ENCODE data around the gene NLRP10. TPM values are rescaled to one million over a fixed set of nuclear protein-coding genes. Genes with fewer than 3 reads are reported as not detected.

Gene NLRP10
- total and polyA plus RNA-seq, 12 donors = not detected

DNA sequence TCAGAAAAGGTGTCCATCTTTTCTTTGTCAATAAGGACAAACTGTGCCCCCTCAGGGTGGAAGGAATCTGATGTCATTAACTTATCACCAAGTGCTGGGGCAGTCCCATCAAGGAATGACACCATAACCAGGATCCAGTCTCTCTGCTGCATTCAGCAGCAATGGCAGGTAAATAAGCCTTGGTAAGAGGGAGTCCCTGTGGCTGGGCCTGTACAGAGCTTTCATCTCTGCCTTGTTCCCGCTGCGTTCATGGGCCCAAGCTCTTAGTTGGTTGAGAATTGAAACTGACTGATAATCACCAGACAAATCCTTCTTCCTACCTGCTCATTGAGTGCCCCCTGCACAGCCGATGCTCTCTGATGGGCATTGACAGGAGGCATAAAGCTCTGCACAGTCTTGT is 44.6 kb upstream of the NLRP10 start:
- H3K4me3 ChIP-seq = no peak overlapping the region
- 77 to 96% (median 95%) methylated on average over 3 of the region's 3 CpGs for WGBS, 4 donors
- intact Hi-C loops (cut with DNase I) = loop anchor here (5.0 kb wide), 1 partner anchor 82 kb away; no protein-coding TSS in a partner anchor
- H3K9me3 ChIP-seq (replicated peaks in 1 of 3) = no peaks in the 10 kb centered on the region
- TF ChIP-seq, protein P1, sequence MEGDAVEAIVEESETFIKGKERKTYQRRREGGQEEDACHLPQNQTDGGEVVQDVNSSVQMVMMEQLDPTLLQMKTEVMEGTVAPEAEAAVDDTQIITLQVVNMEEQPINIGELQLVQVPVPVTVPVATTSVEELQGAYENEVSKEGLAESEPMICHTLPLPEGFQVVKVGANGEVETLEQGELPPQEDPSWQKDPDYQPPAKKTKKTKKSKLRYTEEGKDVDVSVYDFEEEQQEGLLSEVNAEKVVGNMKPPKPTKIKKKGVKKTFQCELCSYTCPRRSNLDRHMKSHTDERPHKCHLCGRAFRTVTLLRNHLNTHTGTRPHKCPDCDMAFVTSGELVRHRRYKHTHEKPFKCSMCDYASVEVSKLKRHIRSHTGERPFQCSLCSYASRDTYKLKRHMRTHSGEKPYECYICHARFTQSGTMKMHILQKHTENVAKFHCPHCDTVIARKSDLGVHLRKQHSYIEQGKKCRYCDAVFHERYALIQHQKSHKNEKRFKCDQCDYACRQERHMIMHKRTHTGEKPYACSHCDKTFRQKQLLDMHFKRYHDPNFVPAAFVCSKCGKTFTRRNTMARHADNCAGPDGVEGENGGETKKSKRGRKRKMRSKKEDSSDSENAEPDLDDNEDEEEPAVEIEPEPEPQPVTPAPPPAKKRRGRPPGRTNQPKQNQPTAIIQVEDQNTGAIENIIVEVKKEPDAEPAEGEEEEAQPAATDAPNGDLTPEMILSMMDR (IDR thresholded peaks at IDR 0.05) = no peak
- TF ChIP-seq POLR2A (IDR thresholded peaks at IDR 0.05) = no peak
- no peaks in the 10 kb centered on the region for H3K4me1 ChIP-seq (replicated peaks in 1 of 2)
- no peaks in the 10 kb centered on the region for H3K36me3 ChIP-seq (replicated peaks in 1 of 2)
- no peak overlapping the region for H3K27ac ChIP-seq
- no peaks in the 10 kb centered on the region for H3K27me3 ChIP-seq
- peak in 2 of 7 donors; percentile 1 to 34 for DNase-seq

DNA sequence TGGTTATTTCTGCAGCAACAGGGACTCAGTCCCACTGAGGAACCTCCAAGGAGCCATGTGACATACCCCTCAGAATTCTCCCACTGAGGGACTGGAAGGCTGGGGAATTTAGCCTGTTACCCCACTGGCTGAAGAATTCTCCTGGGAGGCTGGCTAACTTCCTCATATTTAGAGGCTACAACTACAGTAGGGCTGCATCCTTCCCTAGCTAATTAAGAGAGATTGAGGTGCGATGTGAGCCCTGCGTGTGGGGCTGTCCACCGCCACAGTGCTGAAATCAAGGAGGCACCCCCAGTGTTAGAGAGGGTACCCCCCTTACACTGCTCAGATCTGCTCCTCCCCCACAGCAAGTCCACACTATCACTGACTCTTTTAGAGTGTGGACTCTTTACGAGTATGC is 43.0 kb upstream of the NLRP10 start:
- TF ChIP-seq, protein P1 (IDR thresholded peaks at IDR 0.05) = no peak
- TF ChIP-seq POLR2A (IDR thresholded peaks at IDR 0.05) = no peak
- H3K9me3 ChIP-seq (replicated peaks in 1 of 3) = no peaks in the 10 kb centered on the region
- no peak overlapping the region for H3K4me3 ChIP-seq
- no peaks in the 10 kb centered on the region for H3K4me1 ChIP-seq (replicated peaks in 1 of 2)
- H3K27ac ChIP-seq = no peak overlapping the region
- H3K36me3 ChIP-seq (replicated peaks in 1 of 2) = no peaks in the 10 kb centered on the region
- DNase-seq = peak in 1 of 7 donors; percentile 4
- 49 to 63% (median 56%) methylated on average over 4 of the region's 4 CpGs for WGBS, 4 donors
- intact Hi-C loops (cut with DNase I) = loop anchor here in 1 of 2 donors (5.0 kb wide), 1 partner anchor 84 kb away; no protein-coding TSS in a partner anchor
- no peaks in the 10 kb centered on the region for H3K27me3 ChIP-seq

DNA sequence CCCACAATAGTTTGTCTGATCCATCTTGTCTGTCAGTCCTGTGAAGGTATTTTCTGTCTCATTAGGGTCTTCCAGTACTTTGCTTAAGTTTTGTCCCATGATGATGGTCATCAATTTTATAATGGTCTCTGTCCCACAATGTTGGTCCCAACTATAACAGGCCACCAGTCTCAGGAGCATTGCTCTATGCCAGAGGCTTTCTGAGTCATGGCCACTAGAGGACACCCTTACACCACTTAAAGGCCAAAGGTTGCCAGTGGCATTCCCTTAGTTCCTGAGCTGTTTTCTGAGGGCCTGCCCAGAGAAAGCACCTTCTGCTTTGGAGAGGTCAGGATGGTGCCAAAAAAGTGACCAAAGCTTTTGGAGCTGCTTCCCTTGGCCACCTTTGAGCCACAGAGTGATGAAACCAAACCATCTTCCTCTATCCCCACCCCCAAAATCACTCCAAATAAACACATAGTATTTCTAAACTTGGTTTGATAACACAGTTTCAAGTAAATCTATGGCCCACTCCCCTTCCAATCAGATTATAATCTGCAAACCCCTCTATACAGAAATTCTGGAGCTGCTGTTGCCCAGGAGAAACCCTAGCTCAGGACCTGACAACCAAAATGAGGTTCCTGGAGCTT is 41.2 kb upstream of the NLRP10 start:
- H3K4me1 ChIP-seq (replicated peaks in 1 of 2) = no peaks in the 10 kb centered on the region
- H3K36me3 ChIP-seq (replicated peaks in 1 of 2) = no peaks in the 10 kb centered on the region
- H3K9me3 ChIP-seq (replicated peaks in 1 of 3) = no peaks in the 10 kb centered on the region
- DNase-seq = peak; percentile 69 to 89 (median 73)
- no peaks in the 10 kb centered on the region for H3K27me3 ChIP-seq
- no peak overlapping the region for H3K4me3 ChIP-seq
- H3K27ac ChIP-seq = no peak overlapping the region
- TF ChIP-seq, protein P1 (IDR thresholded peaks at IDR 0.05) = peak; percentile 61 to 94 (median 90)
- peak in 1 of 2 donors; percentile 39 for TF ChIP-seq POLR2A (IDR thresholded peaks at IDR 0.05)
- intact Hi-C loops (cut with DNase I) = loop anchor here in 1 of 2 donors (5.0 kb wide), 1 partner anchor 86 kb away; no protein-coding TSS in a partner anchor

DNA sequence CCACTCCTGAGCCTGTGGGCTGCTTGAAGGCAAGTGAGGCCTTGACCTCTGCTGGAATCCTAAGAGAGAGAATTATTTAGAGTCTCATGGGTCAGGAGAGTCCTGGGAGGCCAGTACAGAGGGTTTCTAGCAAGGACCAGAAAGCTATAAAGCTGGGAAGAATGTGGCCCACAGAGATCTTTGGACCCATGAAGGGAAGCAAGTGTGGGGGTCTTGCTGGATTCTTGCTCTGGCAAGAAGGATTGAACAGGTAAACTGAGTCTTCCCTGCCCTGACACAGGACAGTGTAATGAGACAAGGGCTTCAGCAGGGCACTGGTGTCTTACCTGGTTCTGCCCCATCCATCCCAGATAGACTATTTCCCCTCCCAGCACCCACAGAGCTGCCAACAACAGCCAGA is 40.3 kb upstream of the NLRP10 start:
- Histone ChIP-seq H3K27ac (no peak overlapping the region), H3K4me3 (no peak overlapping the region), H3K4me1 (replicated peaks in 1 of 2) (no peaks in the 10 kb centered on the region), H3K27me3 (no peaks in the 10 kb centered on the region), H3K36me3 (replicated peaks in 1 of 2) (no peaks in the 10 kb centered on the region), H3K9me3 (replicated peaks in 1 of 3) (no peaks in the 10 kb centered on the region)
- TF ChIP-seq, protein P1 (IDR thresholded peaks at IDR 0.05) = no peak
- no peak for TF ChIP-seq POLR2A (IDR thresholded peaks at IDR 0.05)
- DNase-seq = peak in 1 of 7 donors; percentile 37
- intact Hi-C loops (cut with DNase I) = loop anchor here in 1 of 2 donors (5.0 kb wide), 1 partner anchor 87 kb away; no protein-coding TSS in a partner anchor
